GM21529 (cell line): ENCODE data around the gene ZNF805.
"Not testable (repeated sequence)": the region's sequence is repeated elsewhere in the genome, so short reads cannot be mapped to it uniquely, and the experiment has no call there.

ENCODE experiments used
- ATAC-seq: cut with Tn5 transposase; IDR thresholded peaks from one replicate; pipeline ENCODE4 v1.9.1; 2021; ENCODE audit not compliant: unreplicated experiment

Gene ZNF805

GRCh38 chr19:57240311-57241090 lies at the start of gene ZNF805:
TSS of gene ZNF805 (plus strand) at chr19:57240632. CDS start at chr19:57240892, 260 bp downstream.
- peak; percentile 88 for ATAC-seq

- ATAC-seq, result peak; percentile 91
These were observed 49.0 kb upstream of the ZNF805 start, which contains the start of gene ZNF264 for GRCh38 chr19:57191141-57192076. TSS of gene ZNF264 (plus strand) at chr19:57191500. CDS start at chr19:57191914, 414 bp downstream.

- ATAC-seq, result no peak
These were observed 48.4 kb upstream of the ZNF805 start for GRCh38 chr19:57192077-57192420.

GRCh38 chr19:57192993-57193392 lies 47.4 kb upstream of the ZNF805 start:
- ATAC-seq, result no peak

- not testable (repeated sequence) for ATAC-seq
These were observed 42.6 kb upstream of the ZNF805 start for GRCh38 chr19:57197874-57198273.

GRCh38 chr19:57202160-57202559 lies 38.3 kb upstream of the ZNF805 start:
- ATAC-seq, result no peak

GRCh38 chr19:57210381-57210780 lies 30.1 kb upstream of the ZNF805 start:
- no peak for ATAC-seq

- no peak for ATAC-seq
These were observed 28.3 kb upstream of the ZNF805 start for GRCh38 chr19:57212109-57212508.

- ATAC-seq, result no peak
These were observed 12.9 kb upstream of the ZNF805 start for GRCh38 chr19:57227502-57227901.

GRCh38 chr19:57231686-57232085 lies 8.7 kb upstream of the ZNF805 start:
- ATAC-seq, result no peak

GRCh38 chr19:57233207-57233606 lies 7.2 kb upstream of the ZNF805 start:
- no peak for ATAC-seq

- no peak for ATAC-seq
These were observed 486 bp upstream of the ZNF805 start for GRCh38 chr19:57239982-57240310.

GRCh38 chr19:57241176-57241575 lies 744 bp downstream of the ZNF805 start:
- no peak for ATAC-seq

- no peak for ATAC-seq
These were observed 2.4 kb downstream of the ZNF805 start for GRCh38 chr19:57242821-57243220.

- ATAC-seq, result no peak
These were observed 4.1 kb downstream of the ZNF805 start for GRCh38 chr19:57244513-57244912.

GRCh38 chr19:57245066-57245465 lies 4.6 kb downstream of the ZNF805 start:
- no peak for ATAC-seq

- ATAC-seq, result no peak
These were observed 5.5 kb downstream of the ZNF805 start for GRCh38 chr19:57245959-57246358.

- ATAC-seq, result no peak
These were observed 8.2 kb downstream of the ZNF805 start for GRCh38 chr19:57248646-57249045.

- no peak for ATAC-seq
These were observed 8.9 kb downstream of the ZNF805 start for GRCh38 chr19:57249329-57249728.

GRCh38 chr19:57253767-57254166 lies 13.3 kb downstream of the ZNF805 start:
- not testable (repeated sequence) for ATAC-seq

- ATAC-seq, result no peak
These were observed 21.6 kb downstream of the ZNF805 start for GRCh38 chr19:57262044-57262443.

- ATAC-seq, result no peak
These were observed 22.9 kb downstream of the ZNF805 start for GRCh38 chr19:57263244-57263741.
